CD8-positive, alpha-beta memory T cell (primary cell): ENCODE results near the gene PDCD1. TPM values are rescaled to one million over a fixed set of nuclear protein-coding genes. Genes with fewer than 3 reads are reported as not detected.
"Not testable (repeated sequence)": the region's sequence is repeated elsewhere in the genome, so short reads cannot be mapped to it uniquely, and the experiment has no call there.

Experiments used
- CTCF ChIA-PET: fragments of 350-600 bp; sonication (Branson Sonifier 250); formaldehyde crosslinking; loops from one replicate; lab custom pipeline; 2021; ENCODE audit warnings: antibody characterized with exemption; lab: Charles Lee
- POLR2A ChIA-PET: fragments of 350-600 bp; sonication (Branson Sonifier 250); formaldehyde crosslinking; loops from one replicate; lab custom pipeline; 2021; ENCODE audit warnings: antibody characterized with exemption; lab: Charles Lee
- DNase-seq, 5 donors: peaks; one replicate each; pipeline versions ENCODE4 v3.0.0 to v3.0.0-alpha.2; 2020 to 2022; ENCODE audit warnings: mixed read lengths in 1 of 5
- H3K27ac ChIP-seq: one replicate; pipeline ENCODE4 v1.7.0; 2013; ENCODE audit warnings: low read depth, mild to moderate bottlenecking, low read length, moderate library complexity
- H3K27me3 ChIP-seq: 2 replicates; pipeline ENCODE4 v1.7.0; 2013; ENCODE audit warnings: low read length, mild to moderate bottlenecking; ENCODE audit not compliant: insufficient read depth, poor library complexity, severe bottlenecking
- H3K36me3 ChIP-seq: 2 replicates; pipeline ENCODE4 v1.7.0; 2013; ENCODE audit warnings: mild to moderate bottlenecking, low read length, moderate library complexity; ENCODE audit not compliant: insufficient read depth
- H3K4me1 ChIP-seq: 2 replicates; pipeline ENCODE4 v1.7.0; 2013; ENCODE audit warnings: mild to moderate bottlenecking, low read length, moderate library complexity; ENCODE audit not compliant: insufficient read depth
- H3K4me3 ChIP-seq: 2 replicates; pipeline ENCODE4 v1.7.0; 2013; ENCODE audit warnings: mild to moderate bottlenecking, low read length
- H3K9me3 ChIP-seq: 2 replicates; pipeline ENCODE4 v1.7.0; 2013; ENCODE audit warnings: mild to moderate bottlenecking, low read length
- H3K27ac Mint-ChIP-seq, 8 donors: one replicate each; pipeline ENCODE4 v1.8.0; 2020 to 2021; ENCODE audit warnings: mixed read lengths in 8 of 8, mild to moderate bottlenecking in 6 of 8, inconsistent platforms in 3 of 8, moderate library complexity in 3 of 8
- H3K27me3 Mint-ChIP-seq, 2 donors: one replicate each; pipeline ENCODE4 v1.8.0; 2020 to 2021; ENCODE audit warnings: mixed read lengths in 2 of 2, mild to moderate bottlenecking in 1 of 2, moderate library complexity in 1 of 2
- H3K36me3 Mint-ChIP-seq, 3 donors: one replicate each; pipeline ENCODE4 v1.8.0; 2020 to 2021; ENCODE audit warnings: mixed read lengths in 3 of 3, inconsistent platforms in 1 of 3, mild to moderate bottlenecking in 1 of 3
- H3K4me1 Mint-ChIP-seq, 3 donors: one replicate each; pipeline ENCODE4 v1.8.0; 2020 to 2021; ENCODE audit warnings: mixed read lengths in 3 of 3, inconsistent platforms in 1 of 3, mild to moderate bottlenecking in 1 of 3
- H3K4me3 Mint-ChIP-seq, 7 donors: one replicate each; pipeline ENCODE4 v1.8.0; 2020 to 2021; ENCODE audit warnings: mixed read lengths in 7 of 7, mild to moderate bottlenecking in 6 of 7, moderate library complexity in 4 of 7, inconsistent platforms in 2 of 7
- H3K9me3 Mint-ChIP-seq, 5 donors: one replicate each; pipeline ENCODE4 v1.8.0; 2020 to 2022; ENCODE audit warnings: mixed read lengths in 5 of 5, mild to moderate bottlenecking in 3 of 5, moderate library complexity in 2 of 5, inconsistent platforms in 1 of 5
- polyA plus RNA-seq: library from polyadenylated mRNA; unstranded; fragments of 300-500 nt; fragmentation: Illumina TruSeq; gene quantifications from one replicate; pipeline ENCODE4 v1.2.3, GENCODE V29; 2021
- total RNA-seq, 2 experiments: library from RNA; stranded (reverse); gene quantifications; one replicate each; pipeline ENCODE4 v1.2.3, GENCODE V29; 2021

PDCD1 gene
- total and polyA plus RNA-seq, 3 experiments from 2014 or later, result 34.3 to 41.8 (median 39.3) TPM

DNA sequence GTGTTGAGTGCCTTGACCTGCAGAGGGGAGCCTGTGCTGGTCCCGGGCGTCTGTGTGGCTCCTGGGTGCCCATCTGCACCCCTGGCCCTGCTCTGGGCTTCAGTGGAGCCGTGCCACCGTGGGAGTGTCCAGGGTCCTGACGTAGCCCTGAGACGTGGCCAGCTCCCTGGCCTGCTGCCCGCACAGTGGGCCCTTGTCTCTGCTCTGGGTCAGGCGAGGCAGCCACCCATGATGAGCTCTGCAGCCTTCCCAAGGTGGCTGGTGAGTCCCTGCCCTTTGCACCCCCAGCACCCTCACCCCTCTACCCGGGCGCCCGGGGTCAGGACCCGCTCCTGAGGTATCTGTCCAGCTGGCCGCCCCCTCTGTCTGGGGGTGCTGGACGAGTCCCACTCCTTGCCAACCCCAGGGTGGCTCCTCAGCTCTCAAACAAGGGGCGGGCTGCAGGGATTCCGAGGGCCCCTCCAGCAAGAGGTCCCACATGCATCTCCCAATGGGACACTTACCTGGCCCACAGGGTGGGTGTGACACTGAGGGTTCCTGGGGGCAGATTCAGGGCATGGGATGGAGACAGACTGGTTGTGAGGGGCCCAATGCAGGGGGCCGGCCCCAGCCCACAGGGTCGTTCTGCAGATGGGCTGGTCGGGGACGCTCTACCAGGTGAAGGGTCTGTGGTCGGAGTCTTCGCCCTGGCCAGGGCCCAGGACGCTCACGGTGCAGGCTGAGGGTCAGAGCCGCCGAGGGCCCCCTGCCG is 47.3 kb downstream of the PDCD1 start:
- Histone ChIP-seq H3K27ac (no peak overlapping the region), H3K36me3 (no peaks in the 10 kb centered on the region), H3K4me3 (no peak overlapping the region), H3K9me3 (no peaks in the 10 kb centered on the region), H3K4me1 (no peaks in the 10 kb centered on the region), H3K27me3 (no peaks in the 10 kb centered on the region)
- ChIA-PET POLR2A (no interaction called here), CTCF (no interaction called here)
- Mint-ChIP-seq H3K27ac (peak overlapping the region in 1 of 8 donors; percentile 27), H3K4me1 (peaks cover 2 to 4% (median 3%) of the 10 kb centered on the region in 3 donors), H3K4me3 (peak overlapping the region in 1 of 7 donors; percentile 45), H3K9me3 (no peaks in the 10 kb centered on the region), H3K36me3 (no peaks in the 10 kb centered on the region), H3K27me3 (peaks cover 0 to 3% of the 10 kb centered on the region in 2 donors)
- no peak for DNase-seq

DNA sequence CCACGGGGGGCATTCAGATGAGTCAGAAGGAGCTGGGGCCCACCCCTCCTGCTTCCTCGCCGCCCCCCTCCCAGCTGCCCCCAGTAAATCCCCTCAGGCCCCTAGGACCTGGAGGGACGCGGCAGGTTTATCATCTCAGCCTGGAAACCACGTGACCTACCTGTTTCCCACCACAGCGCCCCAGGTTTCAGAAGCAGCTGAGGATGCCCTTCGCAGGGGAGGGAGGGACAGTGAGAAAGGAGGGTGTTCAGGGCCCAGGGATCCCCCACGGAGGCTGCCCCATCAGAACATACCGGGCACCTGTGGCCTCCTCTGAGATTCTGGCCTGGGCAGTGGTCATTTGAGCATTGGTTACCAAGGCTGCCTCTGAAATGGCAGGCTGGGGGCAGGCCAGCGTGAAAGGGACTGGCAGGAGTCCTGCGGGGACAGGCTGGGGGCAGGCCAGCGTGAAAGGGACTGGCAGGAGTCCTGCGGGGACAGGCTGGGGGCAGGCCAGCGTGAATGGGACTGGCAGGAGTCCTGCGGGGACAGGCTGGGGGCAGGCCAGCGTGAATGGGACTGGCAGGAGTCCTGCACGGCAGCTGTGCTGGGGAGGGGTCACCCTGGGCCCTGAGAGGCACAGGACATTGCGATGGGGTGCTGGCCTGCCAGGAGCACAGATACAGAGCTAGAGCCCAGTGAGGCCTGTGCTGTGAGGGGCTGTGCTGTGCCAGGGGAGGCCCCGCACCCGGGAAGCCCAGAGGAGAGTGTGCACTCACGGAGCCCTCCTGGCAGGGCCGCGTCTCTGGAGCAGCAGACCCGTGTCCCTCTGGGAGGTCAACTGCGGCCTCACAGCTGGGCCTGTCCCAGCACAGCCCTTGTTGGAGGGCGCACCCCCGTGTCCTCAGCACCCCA is 48.1 kb downstream of the PDCD1 start:
- Histone ChIP-seq H3K36me3 (no peaks in the 10 kb centered on the region), H3K4me3 (no peak overlapping the region), H3K9me3 (no peaks in the 10 kb centered on the region), H3K27me3 (no peaks in the 10 kb centered on the region), H3K27ac (no peak overlapping the region), H3K4me1 (no peaks in the 10 kb centered on the region)
- peaks cover 0 to 3% of the 10 kb centered on the region in 2 donors for H3K27me3 Mint-ChIP-seq
- peak in 1 of 5 donors; percentile 44 for DNase-seq
- no peaks in the 10 kb centered on the region for H3K9me3 Mint-ChIP-seq
- H3K27ac Mint-ChIP-seq, result no peak overlapping the region
- H3K36me3 Mint-ChIP-seq, result no peaks in the 10 kb centered on the region
- no peak overlapping the region for H3K4me3 Mint-ChIP-seq
- H3K4me1 Mint-ChIP-seq, result peaks cover 2 to 4% (median 3%) of the 10 kb centered on the region in 3 donors
- CTCF ChIA-PET, result no interaction called here
- POLR2A ChIA-PET, result no interaction called here

DNA sequence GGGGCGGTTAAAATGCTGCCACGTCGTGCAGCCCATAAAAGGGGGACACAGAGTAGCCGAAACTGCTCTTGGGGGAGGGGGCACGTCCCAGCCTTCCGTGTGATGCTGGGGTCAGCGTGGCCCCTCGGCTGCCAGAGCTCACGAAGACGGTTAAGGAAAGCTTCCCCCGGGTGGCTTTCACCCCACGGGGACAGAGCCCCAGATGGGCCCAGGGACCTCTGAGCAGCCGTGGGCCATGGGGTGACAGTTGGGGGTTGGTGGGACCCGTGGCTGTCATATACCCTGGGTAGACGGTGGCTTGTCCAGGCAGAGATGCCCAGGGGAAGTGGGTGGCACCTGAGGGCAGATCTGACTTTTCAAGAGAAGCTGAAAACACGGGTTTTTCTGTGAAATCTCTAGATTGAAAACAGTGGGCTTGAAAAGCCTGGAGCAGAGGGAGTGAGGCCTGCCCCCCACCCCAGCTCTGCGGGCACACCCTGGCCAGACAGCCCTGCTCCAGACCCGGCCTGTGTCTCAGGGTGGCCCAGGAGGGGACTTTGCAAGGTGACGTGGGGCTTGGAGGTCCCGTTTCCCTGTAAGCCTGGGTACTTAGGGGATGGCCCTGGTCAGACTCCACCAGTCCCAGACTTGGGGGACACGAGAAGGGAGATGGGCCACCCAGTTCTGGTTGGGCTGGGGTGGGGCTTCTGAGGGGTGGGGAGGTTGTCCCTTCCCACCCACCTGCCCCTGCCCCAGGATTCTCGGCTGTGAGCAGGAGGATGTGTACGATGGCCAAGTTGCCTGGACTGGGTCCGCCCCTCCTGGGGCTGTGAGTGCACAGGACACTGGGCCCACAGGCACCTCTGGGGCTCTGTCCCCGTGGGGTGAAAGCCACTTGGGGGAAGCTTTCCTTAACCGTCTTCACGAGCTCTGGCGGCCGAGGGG is 49.0 kb downstream of the PDCD1 start:
- no peaks in the 10 kb centered on the region for H3K27me3 ChIP-seq
- no peaks in the 10 kb centered on the region for H3K9me3 ChIP-seq
- POLR2A ChIA-PET, result no interaction called here
- DNase-seq, result no peak
- Mint-ChIP-seq H3K36me3 (no peaks in the 10 kb centered on the region), H3K4me3 (no peak overlapping the region), H3K27ac (peak overlapping the region in 4 of 8 donors; percentile 57 to 85 (median 68)), H3K4me1 (peaks cover 0 to 8% (median 7%) of the 10 kb centered on the region in 3 donors), H3K9me3 (no peaks in the 10 kb centered on the region), H3K27me3 (no peaks in the 10 kb centered on the region)
- CTCF ChIA-PET, result no interaction called here
- no peak overlapping the region for H3K27ac ChIP-seq
- no peak overlapping the region for H3K4me3 ChIP-seq
- H3K4me1 ChIP-seq, result peaks cover 3% of the 10 kb centered on the region
- H3K36me3 ChIP-seq, result no peaks in the 10 kb centered on the region

DNA sequence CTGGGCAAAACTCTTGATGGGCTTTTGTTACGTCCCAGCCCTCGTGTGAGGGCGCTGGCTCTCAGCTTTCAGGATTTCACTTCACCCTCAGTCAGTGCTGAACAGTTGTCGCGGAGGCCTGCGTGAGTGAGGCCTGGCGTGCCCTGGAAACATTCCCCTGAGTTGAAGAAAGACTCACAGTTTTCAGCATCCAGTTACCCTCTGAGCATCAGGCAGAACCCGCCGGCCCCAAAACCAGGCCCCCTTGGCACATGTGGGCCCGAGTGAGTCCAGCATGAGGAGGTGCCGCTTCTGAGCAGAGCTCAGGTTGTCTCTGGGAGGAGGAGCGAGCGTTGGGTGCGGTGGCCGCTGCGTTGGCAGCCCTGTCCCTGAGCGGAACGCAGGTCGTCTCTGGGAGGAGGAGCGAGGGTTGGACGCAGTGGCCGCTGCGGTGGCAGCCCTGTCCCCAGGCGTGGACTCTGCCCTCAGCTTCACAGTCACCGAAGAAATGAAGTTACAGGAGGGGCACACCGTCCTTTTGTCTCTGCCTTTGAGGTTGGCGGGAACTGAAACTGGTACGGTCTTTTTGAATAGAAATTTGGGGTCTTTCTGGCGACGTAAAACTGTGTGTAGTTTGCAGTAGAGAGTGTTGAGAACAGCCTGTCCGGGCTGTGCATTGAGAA is 49.8 kb downstream of the PDCD1 start, which contains the start of gene NEU4:
TSS of gene NEU4 (plus strand) at position 473 of the 662 bp plus-strand sequence. CDS start 5,292 bp downstream, outside the sequence.
- Mint-ChIP-seq H3K9me3 (no peaks in the 10 kb centered on the region), H3K4me3 (peak within 1 kb of the TSS in 2 of 7 donors; percentile 1 to 3), H3K4me1 (peaks cover 0 to 10% (median 9%) of the 10 kb centered on the region in 3 donors), H3K36me3 (no peaks in the 10 kb centered on the region), H3K27me3 (no peaks in the 10 kb centered on the region), H3K27ac (peak within 1 kb of the TSS in 5 of 8 donors; percentile 46 to 85 (median 68))
- POLR2A ChIA-PET, result no interaction called here
- CTCF ChIA-PET, result no interaction called here
- no peaks in the 10 kb centered on the region for H3K27me3 ChIP-seq
- H3K4me3 ChIP-seq, result no peak within 1 kb of the TSS
- no peaks in the 10 kb centered on the region for H3K9me3 ChIP-seq
- H3K36me3 ChIP-seq, result no peaks in the 10 kb centered on the region
- peaks cover 9% of the 10 kb centered on the region for H3K4me1 ChIP-seq
- DNase-seq, result no peak
- no peak within 1 kb of the TSS for H3K27ac ChIP-seq

DNA sequence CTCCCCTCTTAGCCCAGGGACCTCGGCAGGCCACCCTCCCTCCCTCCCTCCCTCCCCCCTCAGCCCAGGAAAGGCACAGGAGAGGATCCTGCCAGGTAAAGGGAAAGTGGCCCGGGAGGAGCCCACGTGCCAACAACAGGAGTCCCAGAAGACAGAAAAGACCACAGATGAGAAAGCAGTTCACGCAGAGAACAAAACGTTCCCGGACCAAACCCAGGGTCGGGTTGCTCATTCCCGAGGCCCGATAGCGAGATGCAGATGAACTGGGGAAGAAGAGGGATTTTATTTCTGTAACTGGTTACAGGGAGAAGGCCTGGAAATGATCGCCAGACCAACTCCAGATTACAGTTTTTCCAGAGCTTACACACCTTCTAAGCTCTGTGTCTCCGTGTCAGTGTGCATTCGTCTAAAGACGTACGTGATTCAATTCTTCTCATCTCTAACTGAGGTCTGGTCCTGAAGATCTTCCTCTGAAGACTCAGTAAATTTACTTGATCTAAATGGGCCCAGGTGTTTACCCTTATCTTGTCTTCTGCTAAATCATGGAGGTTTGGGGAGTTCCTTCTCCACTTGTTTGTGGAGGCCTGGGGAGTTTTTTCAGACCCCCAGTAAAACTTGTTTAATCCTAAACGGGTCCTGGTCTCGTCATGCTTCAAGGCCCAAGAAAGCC is 50.5 kb downstream of the PDCD1 start:
- H3K4me1 ChIP-seq, result peaks cover 10% of the 10 kb centered on the region
- H3K27ac Mint-ChIP-seq, result peak overlapping the region in 5 of 8 donors; percentile 14 to 51 (median 46)
- H3K9me3 Mint-ChIP-seq, result no peaks in the 10 kb centered on the region

DNA sequence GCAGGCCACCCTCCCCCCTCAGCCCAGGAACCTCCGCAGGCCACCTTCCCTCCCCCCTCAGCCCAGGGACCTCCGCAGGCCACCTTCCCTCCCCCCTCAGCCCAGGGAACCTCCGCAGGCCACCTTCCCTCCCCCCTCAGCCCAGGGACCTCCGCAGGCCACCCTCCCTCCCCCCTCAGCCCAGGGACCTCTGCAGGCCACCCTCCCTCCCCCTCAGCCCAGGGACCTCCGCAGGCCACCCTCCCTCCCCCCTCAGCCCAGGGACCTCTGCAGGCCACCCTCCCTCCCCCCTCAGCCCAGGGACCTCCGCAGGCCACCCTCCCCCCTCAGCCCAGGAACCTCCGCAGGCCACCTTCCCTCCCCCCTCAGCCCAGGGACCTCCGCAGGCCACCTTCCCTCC is 52.5 kb downstream of the PDCD1 start:
- H3K9me3 ChIP-seq, H3K36me3 Mint-ChIP-seq, H3K27ac ChIP-seq, H3K4me3 ChIP-seq, H3K27me3 ChIP-seq, H3K36me3 ChIP-seq, H3K27ac Mint-ChIP-seq, DNase-seq, POLR2A ChIA-PET, CTCF ChIA-PET, H3K27me3 Mint-ChIP-seq, H3K9me3 Mint-ChIP-seq, H3K4me3 Mint-ChIP-seq: not testable (repeated sequence)
- H3K4me1 Mint-ChIP-seq, result peaks cover 2 to 14% (median 12%) of the 10 kb centered on the region in 3 donors
- H3K4me1 ChIP-seq, result peaks cover 15% of the 10 kb centered on the region

More for the DNA sequence above, 50.5 kb downstream of the PDCD1 start:
- POLR2A ChIA-PET, result no interaction called here
- H3K36me3 ChIP-seq, result no peaks in the 10 kb centered on the region
- peaks cover 2 to 13% (median 11%) of the 10 kb centered on the region in 3 donors for H3K4me1 Mint-ChIP-seq
- no peak for DNase-seq
- no peaks in the 10 kb centered on the region for H3K9me3 ChIP-seq
- H3K4me3 Mint-ChIP-seq, result peak overlapping the region in 2 of 7 donors; percentile 1 to 3
- no peak overlapping the region for H3K27ac ChIP-seq
- no peaks in the 10 kb centered on the region for H3K27me3 ChIP-seq
- no peaks in the 10 kb centered on the region for H3K36me3 Mint-ChIP-seq
- no peak overlapping the region for H3K4me3 ChIP-seq
- H3K27me3 Mint-ChIP-seq, result no peaks in the 10 kb centered on the region
- CTCF ChIA-PET, result no interaction called here
